NCI-H2081 treated with DMSO at 0.1 percent for 48 hours (cell line): ENCODE results near the gene HSD11B1.

ENCODE experiments used
- DNase-seq: peaks from one replicate; lab custom pipeline; 2025; lab: John Stamatoyannopoulos, UW

The HSD11B1 gene

DNA sequence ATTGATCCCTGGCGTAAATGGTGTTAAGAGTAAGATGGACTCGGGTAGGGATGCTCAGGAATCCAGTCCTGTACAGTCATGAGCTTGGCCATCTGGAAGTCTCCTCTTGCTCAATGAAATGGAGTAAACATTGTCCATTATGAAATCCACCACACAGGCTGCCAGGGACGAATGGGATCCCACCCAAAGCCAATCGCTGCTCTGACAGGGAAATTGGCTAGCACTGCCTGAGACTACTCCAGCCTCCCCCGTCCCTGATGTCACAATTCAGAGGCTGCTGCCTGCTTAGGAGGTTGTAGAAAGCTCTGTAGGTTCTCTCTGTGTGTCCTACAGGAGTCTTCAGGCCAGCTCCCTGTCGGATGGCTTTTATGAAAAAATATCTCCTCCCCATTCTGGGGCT is at the start of gene HSD11B1:
HSD11B1 (plus strand) TSS at position 263 of the 400 bp plus-strand sequence; CDS start at position 360, 97 bp downstream.
- DNase-seq, result no peak

DNA sequence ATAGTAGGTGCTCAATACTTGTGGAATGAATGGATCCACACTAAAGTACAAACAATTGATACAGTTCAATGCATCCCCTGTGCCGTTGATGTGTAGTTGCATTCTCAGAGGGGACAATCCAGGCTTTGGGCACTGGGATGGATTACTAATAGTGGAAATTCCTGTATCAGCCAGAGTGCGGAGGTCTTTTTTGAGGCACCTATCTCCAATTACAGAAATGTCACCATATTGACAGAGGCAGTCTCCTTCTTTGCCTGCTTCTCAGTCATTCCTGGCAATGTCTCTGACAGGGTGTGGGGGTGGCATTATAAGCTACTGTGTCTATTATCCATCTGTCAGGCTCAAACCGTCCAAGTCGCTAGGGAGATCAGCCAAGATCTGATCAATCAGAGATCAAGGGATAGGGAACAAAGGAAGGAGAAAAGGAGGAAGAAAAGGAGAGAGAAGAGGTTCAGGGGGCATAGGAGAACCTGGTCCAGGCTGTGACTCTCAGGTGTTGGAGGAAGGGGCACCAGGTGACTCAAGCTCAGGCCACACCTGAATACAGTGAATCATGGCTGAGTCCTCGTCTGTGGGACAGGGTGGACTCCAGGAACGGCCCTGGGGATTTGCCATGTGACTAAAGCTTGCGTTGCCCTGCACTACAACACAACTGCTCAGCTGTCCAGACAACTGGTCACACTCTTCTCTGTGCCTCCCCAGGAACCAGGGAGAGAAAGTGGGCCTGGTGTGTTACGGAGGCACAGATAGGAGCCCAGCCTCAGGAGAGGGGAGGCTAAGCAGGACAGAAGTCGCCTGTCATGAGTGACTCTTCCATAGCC is 49.0 kb upstream of the HSD11B1 start:
- no peak for DNase-seq

DNA sequence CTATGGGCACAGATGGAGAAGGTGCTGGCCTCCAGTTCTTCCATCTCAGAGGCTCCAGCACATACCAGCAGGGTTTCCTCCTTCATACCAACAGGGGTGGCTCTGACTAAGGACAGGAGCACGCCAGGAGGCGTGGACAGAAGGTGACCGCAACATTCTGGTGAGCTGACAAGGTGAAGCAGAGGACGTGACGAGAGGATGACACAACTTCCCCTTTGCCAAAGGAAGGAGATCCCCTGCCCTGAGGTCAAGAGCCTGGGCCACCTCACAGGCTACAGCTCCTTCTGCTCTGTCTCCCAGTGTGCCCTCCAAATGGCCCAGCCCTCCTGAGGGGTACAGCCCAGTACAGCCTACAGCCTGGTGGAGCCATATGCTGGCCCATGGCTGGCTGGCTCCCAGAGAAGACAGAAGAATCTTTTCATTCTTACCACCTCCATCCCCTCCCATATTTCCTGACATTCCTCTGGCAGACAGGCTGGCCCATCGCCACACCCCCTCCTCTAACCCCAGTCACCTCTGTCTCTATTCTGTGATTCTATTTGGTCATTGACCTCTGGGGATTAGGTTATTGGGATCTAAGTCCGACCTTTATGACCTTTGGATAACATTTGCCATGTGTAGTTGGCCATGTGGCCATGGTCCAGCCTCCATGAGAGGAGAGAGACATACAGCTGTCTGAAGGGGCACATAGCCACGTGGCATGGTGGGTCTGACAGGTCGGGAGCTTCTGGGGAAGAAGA is 47.3 kb upstream of the HSD11B1 start:
- DNase-seq, result no peak

DNA sequence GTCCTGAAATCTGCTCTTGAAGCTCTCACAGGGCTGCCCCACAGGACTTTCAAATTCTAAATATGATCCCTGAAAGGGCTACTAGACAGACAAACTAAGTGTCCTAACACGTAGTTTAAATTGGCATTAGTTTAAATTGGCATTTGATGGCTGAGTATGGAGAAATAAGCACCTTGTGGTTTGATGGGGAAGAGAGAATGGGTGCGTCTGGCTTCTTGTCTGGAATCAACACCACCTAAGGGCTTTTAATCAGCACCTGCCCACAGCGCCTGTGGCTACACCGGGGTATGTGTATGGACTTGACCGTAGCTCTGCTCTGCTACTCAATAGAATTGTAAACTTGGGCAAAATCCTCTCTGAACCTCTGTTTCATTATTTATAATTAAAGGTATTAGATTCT is 46.7 kb upstream of the HSD11B1 start:
- DNase-seq, result no peak

DNA sequence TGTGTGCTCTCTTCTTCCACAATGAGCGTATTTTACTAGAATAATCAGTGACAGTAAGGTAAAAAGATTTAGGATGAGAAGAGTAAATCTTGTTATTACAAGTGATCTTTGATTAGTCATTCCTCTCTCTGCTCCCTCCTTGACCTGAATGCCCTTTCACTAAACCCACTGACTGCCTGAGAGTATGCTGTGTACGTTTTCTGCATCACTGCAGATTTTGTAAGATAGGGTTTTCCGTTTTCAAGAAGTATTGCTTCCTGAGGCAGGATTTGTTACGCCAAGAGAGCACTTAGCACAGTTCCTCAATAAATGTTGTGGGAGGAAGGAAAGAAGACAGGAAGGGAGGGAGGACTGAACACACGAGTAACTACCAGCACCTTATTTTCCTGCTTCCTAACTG is 44.7 kb upstream of the HSD11B1 start:
- no peak for DNase-seq

DNA sequence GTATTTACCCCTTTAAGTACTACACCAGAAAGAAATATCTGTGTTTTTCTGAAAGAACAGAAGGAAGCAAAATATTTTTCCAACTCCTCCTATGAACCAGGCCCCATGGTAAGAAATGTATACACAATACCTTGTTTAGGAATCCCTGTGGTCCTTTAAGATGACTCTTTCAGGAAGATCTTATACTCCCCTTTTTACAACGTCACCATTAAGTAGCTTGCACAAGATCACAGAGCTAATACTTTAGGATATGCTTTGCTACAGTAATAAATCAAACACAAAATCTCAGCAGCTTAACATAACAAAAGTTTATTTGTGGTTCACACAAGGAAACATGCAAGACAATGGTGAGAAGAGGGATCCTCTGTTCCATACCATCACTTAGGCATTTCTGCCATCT is 43.6 kb upstream of the HSD11B1 start:
- no peak for DNase-seq

DNA sequence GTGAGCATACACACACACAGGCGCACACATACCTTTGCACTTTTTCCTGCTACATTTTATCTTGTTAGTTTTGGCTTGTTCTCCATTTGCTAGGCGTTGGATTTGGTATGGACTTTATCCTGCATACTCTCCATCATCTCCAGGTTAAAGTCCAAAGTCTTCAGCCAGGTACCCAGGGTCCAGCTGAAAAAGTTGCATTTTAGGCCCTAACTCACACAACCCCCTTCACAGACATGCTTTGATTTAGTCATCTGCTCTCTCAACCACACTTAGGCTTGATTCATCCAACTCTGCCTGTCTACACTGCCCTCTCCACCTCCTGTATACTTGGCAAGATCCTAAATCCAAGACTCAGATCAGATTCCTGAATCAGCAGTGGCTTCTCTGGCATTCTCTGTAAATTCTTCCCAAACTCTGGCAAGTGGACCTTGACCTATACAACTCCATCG is 41.7 kb upstream of the HSD11B1 start:
- DNase-seq, result no peak

DNA sequence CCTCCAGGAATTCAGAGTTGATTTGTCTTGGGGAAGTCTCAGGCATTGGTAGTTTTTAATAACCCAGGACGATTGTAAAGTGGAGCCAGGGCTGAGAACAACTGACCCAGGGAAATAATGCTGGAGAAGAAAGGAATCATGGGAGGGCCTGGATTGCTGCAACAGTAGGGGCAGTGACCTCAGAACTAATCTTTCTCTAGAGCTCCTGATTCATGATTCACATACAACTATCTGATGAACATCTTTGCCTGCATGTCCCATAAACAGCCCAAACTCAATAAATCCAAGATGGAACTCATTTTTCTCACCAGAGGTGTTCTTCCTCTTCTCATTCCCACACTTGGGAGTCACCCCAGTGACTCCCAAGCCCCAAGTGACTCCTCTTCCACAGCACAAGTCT is 37.5 kb upstream of the HSD11B1 start:
- no peak for DNase-seq

DNA sequence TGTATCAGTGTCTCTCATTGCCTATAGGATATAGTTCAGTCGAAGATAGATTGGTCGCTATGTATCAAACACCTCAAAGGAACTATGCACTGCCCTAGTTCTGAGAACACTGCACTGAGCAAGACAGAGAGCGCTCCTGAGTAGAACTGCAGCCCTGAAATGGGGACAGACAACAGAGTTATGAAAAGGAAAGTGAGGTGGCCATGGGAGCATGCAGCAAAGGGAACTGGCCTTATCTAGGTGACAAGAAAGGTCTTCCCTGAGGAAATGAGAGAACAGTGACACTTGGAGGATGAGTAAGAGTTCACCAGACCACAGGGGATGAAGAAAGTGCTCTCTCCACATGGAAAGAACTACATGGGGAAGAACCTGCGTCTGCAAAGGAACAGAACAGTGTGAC is 36.9 kb upstream of the HSD11B1 start:
- DNase-seq, result no peak

DNA sequence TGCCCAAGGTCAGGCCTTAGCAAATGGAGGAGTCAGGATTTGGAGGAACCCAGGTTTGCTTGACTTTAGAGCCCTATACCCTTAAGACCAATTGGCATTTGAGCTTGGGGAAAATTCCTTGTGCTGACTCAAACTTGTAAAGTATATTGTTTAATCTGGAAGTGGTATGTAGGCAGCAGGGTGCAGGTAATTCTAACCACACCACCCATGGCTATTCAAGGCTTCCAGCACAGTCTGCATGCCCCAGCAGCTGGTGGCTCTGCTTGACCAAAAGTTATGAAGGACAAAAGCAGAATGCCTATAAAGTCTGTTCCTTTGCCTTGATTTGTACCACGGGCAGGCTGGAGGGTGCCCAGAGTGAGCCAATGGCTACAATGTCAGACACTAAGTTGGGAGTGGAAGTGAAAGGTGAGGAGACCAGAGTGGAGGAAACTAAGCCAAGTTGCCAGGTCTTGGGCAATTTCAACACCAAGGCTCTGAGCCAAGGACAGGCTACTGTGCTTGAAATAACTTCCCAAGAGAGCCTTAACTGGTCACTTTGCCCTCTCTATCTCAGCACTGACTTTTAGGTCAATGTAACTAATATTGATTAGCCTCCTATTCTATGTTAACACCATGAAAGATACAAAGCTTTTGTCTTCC is 34.1 kb upstream of the HSD11B1 start:
- DNase-seq, result no peak

DNA sequence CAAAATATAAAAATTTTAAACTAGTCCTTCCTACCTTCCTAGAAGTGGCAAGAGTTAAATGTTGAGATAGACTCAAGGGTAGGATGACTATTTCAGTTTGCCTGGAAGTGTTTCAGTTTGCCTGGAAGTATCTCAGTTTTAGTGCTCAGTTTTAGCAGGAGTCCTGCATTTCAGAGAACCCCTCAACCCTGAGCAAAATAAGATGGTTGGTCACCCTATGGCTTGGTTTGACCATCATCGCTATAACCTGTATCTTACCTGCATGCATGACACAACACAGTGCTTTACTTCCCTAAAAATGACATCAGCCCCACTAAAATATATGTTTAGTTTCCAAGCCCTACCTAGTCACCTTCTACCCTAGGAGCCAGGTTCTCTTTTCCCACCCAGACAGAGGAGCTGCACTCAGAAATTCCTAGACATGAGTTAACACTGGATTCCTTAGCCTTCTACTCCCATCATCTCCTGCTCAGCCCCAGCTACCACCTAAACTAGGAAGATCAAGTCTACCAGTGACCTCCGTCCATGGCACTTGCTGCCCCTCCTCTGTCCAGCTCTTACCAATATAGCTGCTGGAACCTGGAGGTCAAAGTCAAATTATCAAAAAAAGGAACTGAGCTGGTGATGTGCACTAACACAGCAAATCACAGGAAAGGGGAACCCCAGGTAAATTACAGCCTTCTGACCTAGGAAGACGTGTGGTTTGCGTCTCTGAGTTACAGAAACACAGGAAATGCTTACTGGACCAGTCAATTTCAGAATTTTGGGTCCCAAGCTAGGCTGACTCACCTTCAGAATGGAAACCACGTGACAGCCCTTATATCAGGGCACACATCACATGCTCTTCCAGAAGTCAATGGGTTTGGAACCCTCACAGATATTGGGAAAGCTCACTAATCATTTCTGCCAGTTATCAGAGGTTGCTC is 31.7 kb upstream of the HSD11B1 start:
- DNase-seq, result no peak

DNA sequence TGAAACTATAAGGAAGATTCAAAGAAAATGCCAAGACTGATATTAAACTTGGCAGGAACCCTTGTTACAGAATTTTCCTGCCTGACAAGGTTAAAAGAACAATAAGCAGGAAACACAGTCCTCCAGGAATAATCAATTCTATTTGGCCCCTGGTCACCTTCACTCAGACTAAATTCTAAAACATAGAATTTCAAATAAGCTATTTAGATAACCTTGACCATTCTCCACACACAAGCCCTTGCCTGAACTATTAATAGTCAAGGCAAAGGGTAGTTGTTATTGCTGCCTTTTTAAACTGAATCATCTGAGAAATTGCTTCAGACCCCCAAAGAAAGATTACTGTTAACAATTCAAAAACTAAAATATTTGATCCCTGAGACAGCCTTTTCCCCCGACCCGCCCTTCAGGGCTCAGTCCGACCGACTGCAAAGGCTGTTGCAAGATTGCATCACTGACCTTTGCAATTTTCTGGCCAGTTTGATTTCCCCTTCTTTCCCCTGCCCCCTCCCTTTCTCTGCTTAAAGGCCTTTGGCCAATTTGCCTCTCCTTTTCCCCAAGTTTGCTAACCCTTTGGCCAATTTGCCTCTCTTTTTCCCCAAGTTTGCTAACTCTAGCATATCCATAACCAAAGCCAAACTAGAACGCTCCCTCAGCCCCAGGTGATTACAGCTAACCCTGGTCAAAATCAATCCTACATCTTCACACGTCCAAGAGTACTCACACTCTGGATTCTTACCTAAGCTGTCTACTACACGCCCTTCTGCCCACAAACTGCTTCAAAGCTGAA is 30.8 kb upstream of the HSD11B1 start:
- DNase-seq, result no peak

DNA sequence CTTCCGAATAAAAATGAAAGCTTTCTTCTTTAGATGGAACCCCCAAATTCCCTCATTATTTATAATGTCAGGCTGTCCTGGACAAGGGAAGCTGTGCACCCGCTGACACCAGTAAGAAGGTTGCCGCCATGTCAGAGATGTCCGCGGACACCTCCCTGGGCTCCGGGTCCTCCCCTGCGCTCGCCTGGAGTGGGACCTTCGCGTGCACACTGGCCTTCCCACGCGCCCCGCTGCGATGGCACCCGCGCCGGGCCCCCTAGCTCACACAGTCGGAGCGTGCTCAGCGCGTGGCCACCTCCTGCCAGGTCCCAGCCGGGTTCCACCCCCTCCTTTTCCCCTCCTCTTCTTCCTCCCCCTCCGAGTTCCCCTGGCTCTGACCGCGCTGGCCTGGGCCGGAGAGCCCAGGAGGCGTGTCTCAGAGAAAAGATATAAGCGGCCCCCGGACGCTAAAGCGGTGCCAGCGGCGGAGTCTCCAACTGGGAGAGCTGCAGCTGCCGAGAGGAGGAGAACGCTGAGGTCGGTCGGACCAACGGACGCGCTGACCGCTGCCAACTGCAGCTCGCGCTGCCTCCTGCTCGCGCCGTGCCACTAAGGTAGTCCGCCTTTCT is 29.6 kb upstream of the HSD11B1 start, which contains the start of gene G0S2:
G0S2 (plus strand) TSS at position 456 of the 608 bp plus-strand sequence. CDS start 273 bp downstream, outside the sequence.
- DNase-seq, result no peak

DNA sequence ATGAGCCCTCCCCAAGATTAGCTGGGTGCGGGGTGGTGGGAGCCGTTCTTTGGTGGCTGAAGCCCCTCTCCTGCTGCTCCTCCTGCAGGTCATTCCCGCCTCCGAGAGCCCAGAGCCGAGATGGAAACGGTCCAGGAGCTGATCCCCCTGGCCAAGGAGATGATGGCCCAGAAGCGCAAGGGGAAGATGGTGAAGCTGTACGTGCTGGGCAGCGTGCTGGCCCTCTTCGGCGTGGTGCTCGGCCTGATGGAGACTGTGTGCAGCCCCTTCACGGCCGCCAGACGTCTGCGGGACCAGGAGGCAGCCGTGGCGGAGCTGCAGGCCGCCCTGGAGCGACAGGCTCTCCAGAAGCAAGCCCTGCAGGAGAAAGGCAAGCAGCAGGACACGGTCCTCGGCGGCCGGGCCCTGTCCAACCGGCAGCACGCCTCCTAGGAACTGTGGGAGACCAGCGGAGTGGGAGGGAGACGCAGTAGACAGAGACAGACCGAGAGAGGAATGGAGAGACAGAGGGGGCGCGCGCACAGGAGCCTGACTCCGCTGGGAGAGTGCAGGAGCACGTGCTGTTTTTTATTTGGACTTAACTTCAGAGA is 29.0 kb upstream of the HSD11B1 start:
- DNase-seq, result no peak

DNA sequence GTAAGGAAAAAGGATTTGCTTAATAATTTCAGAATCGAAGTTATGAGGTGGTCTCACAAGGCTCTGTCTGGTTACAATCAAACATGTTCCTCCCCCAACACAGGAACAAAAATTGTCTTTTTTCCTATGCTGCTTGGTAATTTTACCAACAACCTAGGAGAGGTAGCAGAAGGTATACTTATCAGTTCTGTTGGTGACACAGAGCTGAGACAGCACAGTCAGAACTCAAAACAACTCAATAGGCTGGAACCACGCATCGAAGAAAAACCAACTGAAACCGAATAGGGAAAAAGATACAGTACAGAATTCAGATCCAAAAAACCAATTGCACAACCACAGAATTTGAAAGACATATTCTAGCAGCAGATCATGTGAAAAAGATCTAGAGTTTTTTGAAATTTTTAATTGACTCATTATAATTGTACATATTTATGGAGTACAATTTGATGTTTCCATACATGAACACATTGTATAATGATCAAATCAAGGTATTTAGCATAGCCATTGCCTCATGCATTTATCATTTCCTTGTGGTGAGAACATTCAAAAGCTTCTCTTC is 25.6 kb upstream of the HSD11B1 start:
- DNase-seq, result no peak

DNA sequence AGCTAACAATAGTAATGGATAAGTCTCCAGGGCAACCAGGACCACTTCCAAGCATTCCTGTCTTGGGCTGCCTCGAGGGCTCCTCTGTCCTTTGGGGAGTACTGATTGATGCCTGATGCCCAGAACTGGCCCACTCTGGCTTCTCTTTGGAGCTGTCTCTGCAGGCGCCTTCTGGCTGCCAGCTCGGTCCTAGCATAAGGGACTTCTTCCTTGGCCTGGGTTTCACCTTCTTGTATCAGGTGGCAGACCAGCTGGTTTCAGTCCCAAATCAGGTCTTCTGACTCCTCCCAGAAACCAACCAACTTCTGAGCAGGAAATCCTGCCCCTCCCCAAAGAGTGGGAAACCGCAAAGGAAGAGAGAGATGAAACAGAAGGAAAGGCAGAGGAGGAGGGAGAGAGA is 18.8 kb upstream of the HSD11B1 start:
- DNase-seq, result no peak

DNA sequence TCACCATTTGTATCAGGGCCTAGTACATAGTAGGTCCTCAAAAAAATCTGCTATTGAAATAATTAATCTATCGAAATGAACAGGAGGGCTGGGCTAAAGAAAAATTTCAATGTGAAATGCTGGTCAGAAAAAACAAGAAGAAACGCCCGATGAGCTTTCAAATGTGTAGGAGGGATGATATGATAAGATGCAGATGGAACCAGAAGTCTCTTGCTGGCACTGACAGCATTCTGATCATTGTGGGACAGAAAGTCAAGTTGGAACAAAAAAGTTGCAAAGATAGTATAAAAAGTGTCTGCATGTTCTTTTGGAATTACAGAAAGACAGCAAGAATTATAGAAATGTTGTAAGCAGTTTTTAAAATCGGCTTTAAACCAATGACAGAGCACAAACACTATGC is 18.3 kb upstream of the HSD11B1 start:
- no peak for DNase-seq

DNA sequence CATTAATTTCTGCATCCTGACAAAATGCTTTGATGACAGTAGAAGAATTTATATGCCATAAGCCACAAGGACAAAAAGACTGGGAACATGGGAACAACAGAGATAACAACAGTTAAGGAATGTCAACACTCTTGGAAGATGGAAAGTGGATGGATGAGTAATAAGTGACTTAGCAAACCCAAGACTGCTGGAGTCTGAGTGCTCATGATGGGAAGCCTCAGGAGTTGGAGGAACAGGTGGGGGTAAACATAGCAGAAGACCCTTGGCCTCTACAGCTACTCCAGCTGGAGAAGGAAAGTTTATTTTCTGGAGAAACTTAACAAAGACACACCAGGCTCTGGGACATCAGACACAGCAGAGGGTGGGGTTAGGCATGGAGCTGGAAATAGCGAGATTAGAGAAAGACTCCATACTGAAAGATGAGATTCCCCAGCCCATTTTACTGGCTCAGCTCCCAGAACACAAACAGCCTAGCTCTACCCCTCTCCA is 15.9 kb upstream of the HSD11B1 start:
- no peak for DNase-seq

DNA sequence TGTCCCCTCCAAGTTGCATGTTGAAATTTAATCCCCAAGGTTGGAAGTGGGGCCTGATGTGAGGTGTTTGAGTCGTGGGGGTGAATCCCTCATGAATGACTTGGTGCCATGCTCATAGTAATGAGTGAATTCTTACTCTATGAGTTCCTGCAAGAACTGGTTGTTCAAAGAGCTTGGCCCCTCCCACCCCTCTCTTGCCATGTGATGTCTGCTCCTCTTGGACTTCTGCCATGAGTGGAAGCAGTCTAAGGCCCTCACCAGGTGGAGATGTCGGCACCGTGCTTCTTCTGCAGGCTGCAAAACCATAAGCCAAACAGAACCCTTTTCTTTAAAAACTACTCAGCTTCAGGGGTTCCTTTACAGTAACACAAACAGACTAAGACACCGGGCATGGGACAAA is 15.2 kb upstream of the HSD11B1 start:
- DNase-seq, result no peak

DNA sequence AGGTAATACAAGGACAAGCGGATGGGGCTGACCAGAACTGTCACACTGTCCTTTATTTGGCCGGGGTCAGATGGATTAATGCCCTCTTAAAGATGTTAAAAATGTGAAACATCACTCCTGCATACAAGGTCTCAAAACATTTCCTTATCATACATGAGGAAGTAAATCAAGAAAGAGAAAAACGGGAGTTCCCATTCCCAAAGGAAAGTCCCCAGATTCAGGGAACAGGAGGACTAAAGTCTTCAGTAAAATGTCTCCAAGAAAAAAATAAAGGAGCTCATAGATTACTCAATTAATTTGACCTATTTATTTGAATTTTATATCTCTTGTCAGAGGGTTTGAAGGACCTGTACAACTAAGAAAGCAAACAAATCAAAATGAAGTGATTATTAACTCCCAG is 13.4 kb upstream of the HSD11B1 start:
- DNase-seq, result no peak
